ENCODE data around the gene PYGL. TPM values are rescaled to one million over a fixed set of nuclear protein-coding genes. Genes with fewer than 3 reads are reported as not detected.
"Not testable (repeated sequence)": the region's sequence is repeated elsewhere in the genome, so short reads cannot be mapped to it uniquely, and the experiment has no call there.

PYGL gene
- total RNA-seq, 1 experiment from 2014 or later = 106 TPM

DNA sequence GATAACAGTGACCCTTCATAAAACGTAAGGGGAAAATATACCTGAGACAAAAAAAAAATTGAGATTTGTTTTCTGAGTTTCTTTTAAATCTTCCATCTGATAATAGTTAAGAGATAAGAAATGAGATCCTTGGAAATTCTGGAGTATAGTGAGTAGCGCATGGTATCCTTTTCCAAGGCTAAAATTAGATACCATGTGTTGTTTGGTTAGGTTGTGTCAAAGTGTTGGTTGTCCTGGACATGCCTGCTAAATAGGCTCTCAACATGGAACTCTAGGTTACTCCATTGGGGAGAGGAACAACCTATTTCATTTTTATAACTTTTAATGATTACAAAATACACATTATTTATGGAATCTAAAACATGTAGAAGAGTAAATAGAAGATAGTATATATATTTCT, 14.8 kb downstream of the PYGL start:
- DNase-seq (ENCODE audit: low read depth) = no peak

GRCh38 chr14:50928002-50928635, 16.2 kb downstream of the PYGL start:
- DNase-seq (ENCODE audit: low read depth) = no peak

DNA sequence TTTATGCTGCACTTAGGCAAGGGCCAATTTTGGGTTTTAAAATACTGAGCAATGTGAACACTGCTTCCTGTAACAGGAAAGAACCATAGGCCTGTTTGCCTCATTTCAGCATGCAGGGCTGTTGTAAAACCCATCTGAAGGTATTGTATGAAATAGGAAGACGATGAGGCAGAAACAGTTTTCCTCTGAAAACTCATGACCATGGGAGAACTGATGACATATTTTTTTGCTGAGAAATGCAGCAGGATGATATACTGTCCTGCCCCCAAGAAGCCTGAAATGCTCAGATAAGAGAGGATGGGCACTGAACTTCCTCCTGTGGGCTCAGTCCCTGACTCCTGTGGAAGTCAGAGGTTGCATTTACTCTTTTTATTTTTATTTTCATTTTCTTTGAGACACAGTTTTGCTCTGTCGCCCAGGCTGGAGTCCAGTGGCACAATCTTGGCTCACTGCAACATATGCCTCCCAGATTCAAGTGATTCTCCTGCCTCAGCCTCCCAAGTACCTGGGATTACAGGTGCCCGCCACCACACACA, 17.4 kb downstream of the PYGL start:
- no peak for DNase-seq (ENCODE audit: low read depth)

DNA sequence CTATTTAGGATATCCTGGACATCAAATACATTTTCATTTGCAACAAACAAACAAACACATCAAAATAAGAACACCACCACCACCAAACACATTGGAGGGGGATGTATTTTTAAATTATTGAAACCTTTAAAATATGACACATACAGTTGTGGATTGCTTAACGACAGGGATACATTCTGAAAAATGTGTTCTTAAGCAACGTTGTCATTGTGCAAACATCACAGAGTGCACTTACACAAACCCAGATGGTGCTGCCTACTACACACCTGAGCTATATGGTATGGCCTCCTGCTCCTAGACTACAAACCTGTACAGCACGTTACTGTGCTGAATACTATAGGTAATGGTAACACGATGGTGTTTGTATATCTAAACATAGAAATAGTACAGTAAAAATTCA, 19.4 kb downstream of the PYGL start:
- no peak for DNase-seq (ENCODE audit: low read depth)

DNA sequence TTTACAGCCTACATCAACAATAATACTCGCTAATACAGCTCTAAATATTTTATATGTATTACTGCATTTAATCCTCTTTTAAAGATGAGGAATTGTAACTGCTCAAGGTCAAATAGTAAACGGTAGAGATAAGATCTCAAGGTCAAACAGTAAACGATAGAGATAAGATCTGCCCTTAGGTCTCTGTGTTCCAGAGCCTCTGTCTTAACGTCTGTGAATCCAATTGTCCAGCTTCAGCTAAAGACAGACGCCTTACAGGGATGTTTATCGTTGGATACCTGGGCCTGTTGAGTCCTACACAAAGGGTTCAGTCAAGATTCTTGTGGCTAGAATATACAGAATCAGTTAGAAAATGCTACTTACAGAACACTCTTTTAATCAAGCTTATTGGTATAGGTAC, 20.0 kb downstream of the PYGL start:
- DNase-seq (ENCODE audit: low read depth) = no peak

- no peak for DNase-seq (ENCODE audit: low read depth)
Measured at GRCh38 chr14:50922803-50923202, 21.5 kb downstream of the PYGL start.

DNA sequence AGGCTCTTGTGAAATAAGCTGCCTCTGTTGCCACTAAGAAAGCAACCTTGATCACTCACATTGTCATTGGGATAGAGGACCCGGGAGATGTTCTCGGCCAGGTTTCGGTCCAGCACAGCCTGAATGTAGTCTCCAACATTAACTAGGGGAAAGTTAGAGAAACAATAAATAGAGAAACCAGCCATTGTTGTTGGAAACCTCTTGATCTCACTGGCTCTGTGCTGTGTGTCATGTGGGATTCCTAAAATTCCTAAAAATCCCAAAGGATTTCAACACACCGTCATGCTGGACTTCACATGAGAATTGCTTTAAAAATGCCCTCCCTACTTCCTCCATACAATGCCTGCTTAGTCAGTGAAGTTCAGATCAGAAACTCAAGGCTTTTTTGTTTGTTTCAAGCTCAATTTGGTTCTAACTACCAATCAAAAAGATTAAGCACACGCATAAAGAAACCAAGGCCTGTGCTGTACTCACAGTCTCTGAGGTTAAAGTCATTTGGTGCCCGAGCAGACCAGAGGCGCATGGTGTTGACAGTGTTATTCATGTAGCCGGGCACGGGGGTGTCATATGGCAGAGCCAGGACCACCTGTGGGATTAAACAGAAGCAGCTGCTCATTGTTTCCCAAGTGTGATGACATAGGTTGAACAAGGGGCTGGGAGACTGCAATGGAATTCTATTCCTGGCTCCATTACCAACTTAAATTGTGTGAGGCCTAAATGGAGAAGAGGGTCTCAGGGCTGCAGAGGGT, 23.6 kb downstream of the PYGL start:
- peak; percentile 36 for DNase-seq (ENCODE audit: low read depth)

DNA sequence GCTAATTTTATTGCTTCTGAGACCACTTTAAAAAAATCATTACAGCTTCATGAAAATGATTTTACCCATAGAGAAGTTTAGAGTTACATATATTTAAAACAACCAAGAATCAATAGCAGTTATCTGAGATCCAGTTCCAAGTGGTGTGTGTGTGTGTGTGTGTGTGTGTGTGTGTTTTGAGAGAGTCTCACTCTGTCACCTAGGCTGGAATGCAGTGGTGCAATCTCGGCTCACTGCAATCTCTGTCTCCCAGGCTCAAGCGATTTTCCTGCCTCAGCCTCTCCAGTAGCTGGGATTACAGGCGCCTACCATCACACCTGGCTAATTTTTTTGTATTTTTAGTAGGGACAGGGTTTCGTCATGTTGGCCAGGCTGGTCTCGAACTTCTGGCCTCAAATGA, 24.8 kb downstream of the PYGL start:
- DNase-seq (ENCODE audit: low read depth) = not testable (repeated sequence)

DNA sequence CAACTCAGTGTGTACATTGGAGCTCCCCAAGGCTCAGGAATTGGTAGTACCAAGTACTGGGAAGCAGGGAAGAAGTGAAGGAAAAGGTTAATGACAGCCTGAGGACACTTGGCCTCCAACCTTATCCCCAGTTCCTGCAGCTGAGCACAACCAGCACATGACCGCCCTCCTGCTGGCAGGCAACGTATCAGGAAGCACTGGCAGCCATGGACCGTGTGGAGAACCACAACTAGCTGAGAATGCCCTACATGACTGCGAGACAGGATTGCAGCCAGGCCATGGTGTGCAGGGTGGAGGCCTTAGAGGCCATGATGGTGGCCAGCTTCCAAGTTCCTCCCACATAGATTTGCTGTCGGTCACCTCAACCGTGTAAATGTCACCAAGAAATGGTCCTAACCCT, 26.8 kb downstream of the PYGL start:
- no peak for DNase-seq (ENCODE audit: low read depth)

DNA sequence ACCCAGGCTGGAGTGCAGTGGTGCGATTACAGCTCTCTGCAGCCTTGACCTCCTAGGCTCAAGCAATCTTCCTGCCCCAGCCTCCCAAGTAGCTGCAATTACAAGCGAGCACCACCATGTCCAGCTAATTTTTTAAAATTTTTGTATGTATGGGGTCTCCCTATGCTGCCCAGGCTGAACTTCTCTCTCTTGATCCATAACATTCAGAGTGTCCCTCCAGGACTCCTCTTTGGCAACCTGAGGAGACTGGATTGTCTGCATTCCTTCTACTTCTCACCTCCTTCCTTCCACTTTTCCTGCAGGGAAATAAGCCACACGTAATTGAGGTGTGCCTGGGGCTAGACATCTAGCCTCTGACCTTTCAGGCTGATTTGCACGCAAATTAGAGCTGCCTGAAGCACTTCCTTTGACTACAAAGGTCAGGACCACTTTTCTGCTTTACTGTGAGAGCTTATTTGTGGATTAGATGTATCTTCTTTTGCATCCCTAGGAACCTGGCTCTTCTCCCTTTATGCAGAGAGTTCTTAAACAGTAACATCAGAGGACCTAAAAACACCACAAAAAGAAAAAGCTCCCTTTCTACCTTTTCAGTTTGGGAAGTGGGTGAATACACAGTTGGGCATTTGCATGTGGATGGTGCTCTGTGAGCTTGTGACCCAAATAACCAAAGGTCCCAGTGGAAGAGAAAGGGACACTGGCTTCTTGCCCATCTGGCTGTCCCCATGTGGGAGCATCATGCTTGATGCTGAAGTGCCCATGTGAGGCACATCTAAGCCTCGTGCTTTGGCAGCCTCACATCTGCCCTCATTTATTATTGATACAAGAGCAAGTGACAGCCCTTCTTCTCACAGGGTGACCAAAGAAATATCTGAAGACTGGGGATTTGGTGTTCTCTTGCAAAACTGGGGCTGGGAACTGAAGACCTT, 33.5 kb downstream of the PYGL start:
- no peak for DNase-seq (ENCODE audit: low read depth)

GRCh38 chr14:50906326-50907065, 37.8 kb downstream of the PYGL start:
- DNase-seq (ENCODE audit: low read depth) = no peak

DNA sequence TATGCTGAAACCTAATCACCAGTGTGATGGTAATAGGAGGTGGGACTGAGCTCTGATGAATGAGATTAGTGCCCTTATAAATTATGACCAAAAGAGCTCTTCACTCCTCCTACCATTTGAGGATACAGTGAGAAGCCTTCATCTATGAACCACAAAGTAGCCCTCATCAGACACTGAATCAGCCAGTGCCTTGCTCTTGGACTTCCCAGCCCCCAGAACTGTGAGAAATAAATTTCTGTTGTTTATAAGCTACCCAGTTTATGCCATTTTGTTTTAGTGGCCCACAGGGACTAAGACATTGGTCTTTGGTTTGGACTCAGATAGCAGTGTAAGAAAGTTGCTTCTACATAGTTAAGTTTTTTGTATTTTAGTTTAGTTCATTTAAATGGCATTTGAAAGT, 39.6 kb downstream of the PYGL start:
- no peak for DNase-seq (ENCODE audit: low read depth)

GRCh38 chr14:50901361-50901760, 42.9 kb downstream of the PYGL start:
- no peak for DNase-seq (ENCODE audit: low read depth)

DNA sequence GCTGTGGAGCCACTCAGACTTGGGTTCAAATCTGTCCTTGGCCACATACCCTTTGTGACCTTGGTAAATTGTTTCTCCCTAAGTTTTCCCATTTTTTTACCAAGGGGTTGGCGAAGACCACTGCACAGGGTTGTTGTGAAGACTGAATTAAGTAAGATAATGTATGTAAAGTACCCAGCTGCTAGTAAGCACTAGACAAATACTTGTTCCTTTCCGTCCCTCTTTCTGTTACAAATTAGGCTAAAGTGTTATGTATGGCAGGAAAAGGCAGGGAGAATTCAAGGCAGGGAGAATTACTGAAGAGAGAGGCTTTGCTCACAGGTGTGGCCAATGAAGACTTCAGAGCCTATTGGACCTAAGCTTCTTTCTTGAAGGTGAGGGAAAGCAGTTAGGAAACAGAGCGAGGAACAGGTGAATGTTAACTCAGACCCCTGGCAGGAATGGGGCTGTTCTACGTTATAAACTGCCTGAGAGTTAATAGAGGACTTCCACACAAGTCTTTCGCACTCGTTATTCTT, 46.6 kb downstream of the PYGL start:
- DNase-seq (ENCODE audit: low read depth) = no peak

- DNase-seq (ENCODE audit: low read depth) = not testable (repeated sequence)
Measured at GRCh38 chr14:50897005-50897404, 47.3 kb downstream of the PYGL start.

GRCh38 chr14:50896421-50896820, 47.9 kb downstream of the PYGL start:
- DNase-seq (ENCODE audit: low read depth) = not testable (repeated sequence)

GRCh38 chr14:50892255-50892654, 52.0 kb downstream of the PYGL start:
- no peak for DNase-seq (ENCODE audit: low read depth)

GRCh38 chr14:50887476-50887875, 56.8 kb downstream of the PYGL start:
- DNase-seq (ENCODE audit: low read depth) = no peak

GRCh38 chr14:50883827-50884197, 60.5 kb downstream of the PYGL start:
- no peak for DNase-seq (ENCODE audit: low read depth)

DNA sequence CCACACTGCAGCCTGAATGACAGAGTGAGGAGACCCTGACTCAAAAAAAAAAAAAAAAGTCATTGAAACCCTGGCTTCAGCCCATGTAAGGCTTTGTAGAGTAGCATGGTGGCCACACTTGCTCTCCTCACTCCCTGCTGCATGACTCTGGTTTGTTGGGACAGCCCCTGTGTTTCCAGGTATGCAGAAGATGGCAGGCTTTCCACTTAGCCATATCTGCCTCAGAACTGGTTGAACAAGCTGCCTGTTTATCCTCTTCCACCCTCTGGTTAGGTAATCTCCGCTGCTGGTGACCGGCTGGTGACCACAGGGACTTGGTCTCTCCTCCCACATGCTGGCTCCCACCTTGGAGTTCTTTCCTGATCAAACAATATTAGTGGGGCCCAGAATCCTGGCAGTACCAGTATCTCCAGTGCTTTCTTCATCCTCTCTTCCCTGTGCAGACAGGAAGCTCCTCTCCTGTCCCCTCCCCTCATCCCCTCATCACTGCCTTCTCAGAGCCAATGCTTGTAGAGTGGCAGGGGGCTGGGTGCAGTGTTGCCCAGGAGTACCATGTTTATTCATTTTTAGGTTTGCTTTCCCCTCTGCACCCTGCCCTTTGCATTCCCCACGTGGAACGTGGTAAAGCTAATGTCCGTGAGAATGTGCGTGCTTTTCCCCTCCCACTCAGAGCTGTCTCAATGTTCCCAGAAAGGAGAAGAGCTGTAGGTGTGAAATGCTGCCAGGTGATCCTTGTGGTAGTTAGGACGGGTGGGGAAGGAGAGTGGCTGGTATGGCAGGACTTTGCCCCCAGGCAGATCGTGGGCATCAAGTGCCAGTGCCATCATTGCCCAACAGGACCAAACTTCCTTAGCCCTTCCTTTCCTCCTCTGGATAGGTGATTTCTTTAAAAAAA, 61.1 kb downstream of the PYGL start:
- DNase-seq (ENCODE audit: low read depth) = no peak
